ENCODE data around the gene HMOX1. TPM values are rescaled to one million over a fixed set of nuclear protein-coding genes. Genes with fewer than 3 reads are reported as not detected.
"Not testable (repeated sequence)": the region's sequence is repeated elsewhere in the genome, so short reads cannot be mapped to it uniquely, and the experiment has no call there.

The HMOX1 gene
- total RNA-seq, 4 donors from 2014 or later: 13.6 to 95.7 (median 61.8) TPM

- no peaks in the 10 kb centered on the region for H3K4me1 ChIP-seq
- no peaks in the 10 kb centered on the region for H3K9me3 ChIP-seq
- H3K27me3 ChIP-seq: no peaks in the 10 kb centered on the region
- TF ChIP-seq EP300 (IDR thresholded peaks at IDR 0.05): no peak
- TF ChIP-seq CTCF (IDR thresholded peaks at IDR 0.05): no peak
- no peak overlapping the region for H3K27ac ChIP-seq
- 90% methylated on average over 2 of the region's 5 CpGs for WGBS
- DNase-seq (ENCODE audit: low spot score in 2 of 2): no peak
- H3K36me3 ChIP-seq: peaks cover 33% of the 10 kb centered on the region
- H3K4me3 ChIP-seq: no peak overlapping the region
Measured at GRCh38 chr22:35390933-35391332, 10.0 kb downstream of the HMOX1 start.

GRCh38 chr22:35392357-35392756 lies 11.5 kb downstream of the HMOX1 start:
- TF ChIP-seq POLR2A (IDR thresholded peaks at IDR 0.05) (no peak), CTCF (IDR thresholded peaks at IDR 0.05) (no peak), POLR2AphosphoS5 (IDR thresholded peaks at IDR 0.05) (no peak), EP300 (IDR thresholded peaks at IDR 0.05) (no peak)
- Histone ChIP-seq H3K4me1 (no peaks in the 10 kb centered on the region), H3K4me3 (no peak overlapping the region), H3K36me3 (peaks cover 26% of the 10 kb centered on the region), H3K9me3 (no peaks in the 10 kb centered on the region), H3K27me3 (no peaks in the 10 kb centered on the region), H3K27ac (no peak overlapping the region)
- 100% methylated on average over 1 of the region's 2 CpGs for WGBS
- DNase-seq (ENCODE audit: low spot score in 2 of 2): no peak

GRCh38 chr22:35393116-35394010 lies 12.5 kb downstream of the HMOX1 start:
- peaks cover 18% of the 10 kb centered on the region for H3K36me3 ChIP-seq
- WGBS: 80% methylated on average over 16 of the region's 16 CpGs
- H3K9me3 ChIP-seq: no peaks in the 10 kb centered on the region
- no peaks in the 10 kb centered on the region for H3K4me1 ChIP-seq
- no peak overlapping the region for H3K27ac ChIP-seq
- H3K27me3 ChIP-seq: no peaks in the 10 kb centered on the region
- H3K4me3 ChIP-seq: no peak overlapping the region
- no peak for TF ChIP-seq POLR2AphosphoS5 (IDR thresholded peaks at IDR 0.05)
- no peak for TF ChIP-seq POLR2A (IDR thresholded peaks at IDR 0.05)
- TF ChIP-seq EP300 (IDR thresholded peaks at IDR 0.05): no peak
- no peak for TF ChIP-seq CTCF (IDR thresholded peaks at IDR 0.05)
- DNase-seq (ENCODE audit: low spot score in 2 of 2): no peak

GRCh38 chr22:35394011-35394312 lies 13.1 kb downstream of the HMOX1 start:
- H3K27me3 ChIP-seq: no peaks in the 10 kb centered on the region
- WGBS: 66% methylated on average over 4 of the region's 4 CpGs
- H3K36me3 ChIP-seq: peaks cover 18% of the 10 kb centered on the region
- no peak overlapping the region for H3K4me3 ChIP-seq
- TF ChIP-seq CTCF (IDR thresholded peaks at IDR 0.05): no peak
- TF ChIP-seq POLR2A (IDR thresholded peaks at IDR 0.05): no peak
- no peak for TF ChIP-seq POLR2AphosphoS5 (IDR thresholded peaks at IDR 0.05)
- no peak for TF ChIP-seq EP300 (IDR thresholded peaks at IDR 0.05)
- no peak overlapping the region for H3K27ac ChIP-seq
- H3K9me3 ChIP-seq: no peaks in the 10 kb centered on the region
- no peak for DNase-seq (ENCODE audit: low spot score in 2 of 2)
- peaks cover under 1% of the 10 kb centered on the region for H3K4me1 ChIP-seq

GRCh38 chr22:35394810-35395563 lies 14.1 kb downstream of the HMOX1 start:
- peaks cover 6% of the 10 kb centered on the region for H3K4me1 ChIP-seq
- no peak overlapping the region for H3K27ac ChIP-seq
- DNase-seq (ENCODE audit: low spot score in 2 of 2): no peak
- no peaks in the 10 kb centered on the region for H3K27me3 ChIP-seq
- TF ChIP-seq POLR2AphosphoS5 (IDR thresholded peaks at IDR 0.05) (no peak), CTCF (IDR thresholded peaks at IDR 0.05) (no peak), EP300 (IDR thresholded peaks at IDR 0.05) (no peak), POLR2A (IDR thresholded peaks at IDR 0.05) (no peak)
- no peak overlapping the region for H3K4me3 ChIP-seq
- WGBS: 84% methylated on average over 5 of the region's 5 CpGs
- H3K9me3 ChIP-seq: no peaks in the 10 kb centered on the region
- peaks cover 14% of the 10 kb centered on the region for H3K36me3 ChIP-seq

- H3K9me3 ChIP-seq; H3K27ac ChIP-seq; DNase-seq (ENCODE audit: low spot score in 2 of 2); H3K36me3 ChIP-seq; H3K4me3 ChIP-seq; H3K27me3 ChIP-seq: not testable (repeated sequence)
- 83% methylated on average over 6 of the region's 6 CpGs for WGBS
- peaks cover 18% of the 10 kb centered on the region for H3K4me1 ChIP-seq
Measured at GRCh38 chr22:35396622-35397021, 15.7 kb downstream of the HMOX1 start.

Data from suprapubic skin (tissue), 4 donors.